ENCODE measurements around the gene ADH6.

- TF ChIP-seq, protein P1, sequence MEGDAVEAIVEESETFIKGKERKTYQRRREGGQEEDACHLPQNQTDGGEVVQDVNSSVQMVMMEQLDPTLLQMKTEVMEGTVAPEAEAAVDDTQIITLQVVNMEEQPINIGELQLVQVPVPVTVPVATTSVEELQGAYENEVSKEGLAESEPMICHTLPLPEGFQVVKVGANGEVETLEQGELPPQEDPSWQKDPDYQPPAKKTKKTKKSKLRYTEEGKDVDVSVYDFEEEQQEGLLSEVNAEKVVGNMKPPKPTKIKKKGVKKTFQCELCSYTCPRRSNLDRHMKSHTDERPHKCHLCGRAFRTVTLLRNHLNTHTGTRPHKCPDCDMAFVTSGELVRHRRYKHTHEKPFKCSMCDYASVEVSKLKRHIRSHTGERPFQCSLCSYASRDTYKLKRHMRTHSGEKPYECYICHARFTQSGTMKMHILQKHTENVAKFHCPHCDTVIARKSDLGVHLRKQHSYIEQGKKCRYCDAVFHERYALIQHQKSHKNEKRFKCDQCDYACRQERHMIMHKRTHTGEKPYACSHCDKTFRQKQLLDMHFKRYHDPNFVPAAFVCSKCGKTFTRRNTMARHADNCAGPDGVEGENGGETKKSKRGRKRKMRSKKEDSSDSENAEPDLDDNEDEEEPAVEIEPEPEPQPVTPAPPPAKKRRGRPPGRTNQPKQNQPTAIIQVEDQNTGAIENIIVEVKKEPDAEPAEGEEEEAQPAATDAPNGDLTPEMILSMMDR (conservative IDR thresholded peaks at IDR 0.05; ENCODE audit: low read depth, low read length): 0 out of 2 replicates have a peak, but pooled peaks have one; percentile 35
- no peak for TF ChIP-seq EZH2 (IDR thresholded peaks at IDR 0.05; ENCODE audit: borderline replicate concordance, low read depth, low read length, poor library complexity, severe bottlenecking)
Observed at GRCh38 chr4:99159699-99160098, 59.3 kb downstream of the ADH6 start.
